SKM-1 treated with dmso at 0.1 percent for 144 hours (cell line): Measurements from ENCODE around the gene GRN.
"Not testable (repeated sequence)": the region's sequence is repeated elsewhere in the genome, so short reads cannot be mapped to it uniquely, and the experiment has no call there.

Experiments
- DNase-seq: peaks from one replicate; lab custom pipeline; 2025; ENCODE audit not compliant: unreplicated experiment; lab: John Stamatoyannopoulos, UW

Gene GRN

GRCh38 chr17:44360826-44361225 lies 15.7 kb downstream of the GRN start:
- no peak for DNase-seq

GRCh38 chr17:44361292-44362260 lies 16.5 kb downstream of the GRN start:
- DNase-seq: no peak

GRCh38 chr17:44362459-44362948 lies 17.4 kb downstream of the GRN start:
- no peak for DNase-seq

- no peak for DNase-seq
Observed at GRCh38 chr17:44362949-44363612, 18.0 kb downstream of the GRN start.

- peak; percentile 37 for DNase-seq
Observed at GRCh38 chr17:44363613-44364159, 18.6 kb downstream of the GRN start, which contains the start of gene FAM171A2. TSS of gene FAM171A2 (minus strand) at chr17:44363853. CDS start at chr17:44363714, 139 bp downstream.

- DNase-seq: not testable (repeated sequence)
Observed at GRCh38 chr17:44365051-44365450, 19.9 kb downstream of the GRN start.

GRCh38 chr17:44367231-44367979 lies 22.3 kb downstream of the GRN start:
- no peak for DNase-seq

GRCh38 chr17:44368391-44369243 lies 23.5 kb downstream of the GRN start:
- DNase-seq: not testable (repeated sequence)

- not testable (repeated sequence) for DNase-seq
Observed at GRCh38 chr17:44369414-44370023, 24.4 kb downstream of the GRN start.

- DNase-seq: no peak
Observed at GRCh38 chr17:44372036-44372435, 26.9 kb downstream of the GRN start.

- DNase-seq: no peak
Observed at GRCh38 chr17:44374306-44375195, 29.4 kb downstream of the GRN start.

GRCh38 chr17:44375196-44376017 lies 30.3 kb downstream of the GRN start:
- DNase-seq: no peak

- DNase-seq: no peak
Observed at GRCh38 chr17:44376124-44376523, 31.0 kb downstream of the GRN start.

- DNase-seq: no peak
Observed at GRCh38 chr17:44376779-44377178, 31.7 kb downstream of the GRN start.

GRCh38 chr17:44378171-44378705 lies 33.1 kb downstream of the GRN start:
- DNase-seq: no peak

- no peak for DNase-seq
Observed at GRCh38 chr17:44379887-44380286, 34.8 kb downstream of the GRN start.

- DNase-seq: no peak
Observed at GRCh38 chr17:44380767-44381166, 35.7 kb downstream of the GRN start.
